AG10803 (cell line): Measurements from ENCODE around the gene CACNA2D1.

Source experiments
- DNase-seq: peaks from one replicate; pipeline ENCODE4 v3.0.0; 2010; ENCODE audit warnings: low read depth
- H3K4me3 ChIP-seq: 2 replicates; pipeline ENCODE4 v1.5.1; 2011; ENCODE audit warnings: mild to moderate bottlenecking, low read length, control low read depth
- TF ChIP-seq, protein P1 (sequence below): conservative IDR thresholded peaks from 2 replicates; pipeline ENCODE4 v1.5.1; 2011; ENCODE audit warnings: mild to moderate bottlenecking, low read length, control low read depth, inconsistent platforms

Gene CACNA2D1

DNA sequence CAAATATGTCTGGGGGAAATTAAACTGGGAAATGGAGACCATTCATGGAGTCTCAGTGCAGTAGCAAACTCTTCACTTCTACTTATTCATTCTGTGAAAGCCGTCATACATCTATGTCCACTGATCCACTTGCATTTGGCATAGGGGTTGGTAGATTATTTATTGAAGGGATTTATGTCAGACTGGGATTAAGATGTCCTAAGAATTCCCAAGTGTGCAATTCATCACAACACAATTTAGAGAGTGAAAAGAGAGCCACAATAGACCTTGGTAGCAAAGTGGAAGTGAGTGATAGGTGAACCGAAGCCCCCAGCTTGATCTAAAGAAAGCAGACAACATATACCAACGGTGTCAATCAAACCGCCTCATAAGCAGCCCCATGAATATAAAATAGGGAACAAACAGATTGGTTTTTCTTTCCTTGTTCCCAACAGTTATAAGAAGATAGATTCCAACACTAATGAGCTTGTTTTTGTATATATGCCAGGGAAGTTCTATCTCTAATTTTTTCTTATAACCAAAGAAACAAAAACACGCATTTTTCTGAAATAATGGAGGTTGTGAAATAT is 234.3 kb downstream of the CACNA2D1 start:
- no peak overlapping the region for H3K4me3 ChIP-seq
- TF ChIP-seq, protein P1, sequence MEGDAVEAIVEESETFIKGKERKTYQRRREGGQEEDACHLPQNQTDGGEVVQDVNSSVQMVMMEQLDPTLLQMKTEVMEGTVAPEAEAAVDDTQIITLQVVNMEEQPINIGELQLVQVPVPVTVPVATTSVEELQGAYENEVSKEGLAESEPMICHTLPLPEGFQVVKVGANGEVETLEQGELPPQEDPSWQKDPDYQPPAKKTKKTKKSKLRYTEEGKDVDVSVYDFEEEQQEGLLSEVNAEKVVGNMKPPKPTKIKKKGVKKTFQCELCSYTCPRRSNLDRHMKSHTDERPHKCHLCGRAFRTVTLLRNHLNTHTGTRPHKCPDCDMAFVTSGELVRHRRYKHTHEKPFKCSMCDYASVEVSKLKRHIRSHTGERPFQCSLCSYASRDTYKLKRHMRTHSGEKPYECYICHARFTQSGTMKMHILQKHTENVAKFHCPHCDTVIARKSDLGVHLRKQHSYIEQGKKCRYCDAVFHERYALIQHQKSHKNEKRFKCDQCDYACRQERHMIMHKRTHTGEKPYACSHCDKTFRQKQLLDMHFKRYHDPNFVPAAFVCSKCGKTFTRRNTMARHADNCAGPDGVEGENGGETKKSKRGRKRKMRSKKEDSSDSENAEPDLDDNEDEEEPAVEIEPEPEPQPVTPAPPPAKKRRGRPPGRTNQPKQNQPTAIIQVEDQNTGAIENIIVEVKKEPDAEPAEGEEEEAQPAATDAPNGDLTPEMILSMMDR: no peak
- peak; percentile 39 for DNase-seq

DNA sequence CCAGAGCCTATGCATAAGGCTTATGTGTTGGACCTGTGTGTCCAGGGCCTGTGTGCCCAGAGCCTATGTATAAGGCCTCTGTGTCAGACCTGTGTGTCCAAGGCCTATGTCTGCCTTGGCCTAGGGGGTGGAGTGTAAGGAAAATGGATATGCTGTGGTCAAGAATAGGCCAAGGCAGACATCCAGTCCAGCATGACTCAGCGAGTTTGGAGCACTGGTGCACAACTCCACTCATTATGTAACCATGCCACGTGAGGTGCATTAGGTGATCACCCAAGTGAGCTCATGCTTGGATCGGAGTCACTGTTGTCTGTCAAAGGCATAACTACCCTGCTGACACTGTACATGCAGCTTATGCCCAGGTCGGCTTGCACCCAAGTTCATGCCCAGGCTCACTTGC is 238.9 kb downstream of the CACNA2D1 start:
- DNase-seq: peak; percentile 73
- no peak overlapping the region for H3K4me3 ChIP-seq
- TF ChIP-seq, protein P1: no peak

DNA sequence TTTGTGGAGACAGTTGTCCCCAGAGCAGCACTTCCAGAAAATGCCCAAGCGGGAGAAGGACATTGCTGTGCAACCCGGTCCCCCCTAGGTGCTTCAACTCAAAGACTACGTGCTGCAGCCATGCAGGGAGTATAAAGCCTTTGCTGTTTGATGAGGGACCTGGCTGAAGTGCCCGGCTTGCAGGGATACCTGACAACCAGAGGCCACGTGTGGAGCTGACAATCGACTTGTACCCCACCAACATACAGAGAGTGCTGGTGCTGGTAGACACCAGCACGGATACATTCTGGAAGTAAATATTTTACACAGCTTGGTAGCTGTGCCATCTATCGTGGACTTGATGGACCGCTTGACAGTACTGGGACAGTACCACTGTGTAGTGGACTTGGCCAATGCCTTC is 240.6 kb downstream of the CACNA2D1 start:
- no peak overlapping the region for H3K4me3 ChIP-seq
- no peak for DNase-seq
- TF ChIP-seq, protein P1: no peak

DNA sequence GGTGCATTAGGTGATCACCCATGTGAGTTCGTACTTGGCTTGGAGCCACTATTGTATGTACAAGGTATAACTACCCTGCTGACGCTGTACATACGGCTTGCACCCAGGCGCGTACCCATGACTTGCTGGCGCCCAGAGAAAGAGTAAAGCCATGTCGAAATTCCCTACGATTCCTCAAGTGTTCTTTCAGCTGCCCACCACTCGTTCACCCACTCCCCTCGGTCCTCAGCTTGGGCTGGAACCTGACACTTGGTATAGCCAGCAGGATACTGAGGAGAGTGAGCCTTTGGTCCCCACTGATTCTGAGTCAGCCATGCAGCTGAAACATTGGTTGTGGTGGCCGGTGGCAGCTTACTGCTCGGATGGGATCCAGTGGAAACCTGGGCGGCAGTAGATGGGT is 241.5 kb downstream of the CACNA2D1 start:
- DNase-seq: no peak
- TF ChIP-seq, protein P1: no peak
- no peak overlapping the region for H3K4me3 ChIP-seq

DNA sequence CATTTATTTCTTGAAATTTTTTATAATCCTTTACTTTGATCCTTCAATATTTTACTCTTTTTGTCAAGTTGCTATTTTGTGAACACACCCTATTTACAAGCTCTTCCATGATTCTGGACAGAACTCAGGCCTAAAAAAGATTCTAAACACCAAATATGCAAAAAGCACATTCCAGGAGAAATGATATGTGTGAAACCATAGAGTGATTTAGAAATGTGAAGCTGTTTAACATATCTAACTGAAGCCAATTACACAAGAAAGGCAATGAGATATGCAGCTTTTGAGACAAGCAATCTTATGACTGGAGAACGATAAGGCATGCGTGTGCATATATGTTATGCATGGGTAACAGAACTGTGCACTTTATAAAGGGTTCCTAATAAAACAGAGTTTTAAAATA is 243.0 kb downstream of the CACNA2D1 start:
- peak; percentile 11 for DNase-seq
- TF ChIP-seq, protein P1: no peak
- no peak overlapping the region for H3K4me3 ChIP-seq

DNA sequence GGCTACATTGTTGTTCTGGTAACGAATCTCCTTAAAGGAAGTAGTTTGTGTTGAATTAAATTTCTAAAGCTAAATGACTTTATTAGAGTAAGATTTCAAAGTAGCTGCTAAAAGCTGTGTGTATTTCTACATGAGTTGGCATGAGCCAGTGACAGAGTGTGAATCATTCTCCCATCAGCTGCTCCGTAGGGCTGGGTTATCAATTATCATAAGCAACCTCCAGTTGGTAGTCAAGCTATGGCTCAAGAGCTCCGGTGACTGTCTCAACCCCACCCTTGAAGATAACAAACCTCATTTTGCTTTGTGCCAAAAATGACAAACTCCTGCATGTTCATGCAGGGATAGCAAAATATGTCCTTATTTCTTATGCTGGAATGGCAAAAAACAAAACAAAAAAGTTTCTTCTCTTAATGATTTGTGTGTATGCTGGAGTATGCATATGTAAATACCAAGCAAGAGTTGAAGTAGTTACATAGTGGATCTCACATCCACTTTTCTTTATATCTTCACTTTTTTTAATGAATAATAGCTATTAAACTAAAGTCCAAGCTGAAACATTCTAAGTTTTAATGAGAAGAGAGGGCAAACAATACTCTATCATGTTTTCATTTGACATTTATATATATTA is 249.4 kb downstream of the CACNA2D1 start:
- TF ChIP-seq, protein P1: no peak
- DNase-seq: peak; percentile 51
- no peak overlapping the region for H3K4me3 ChIP-seq

DNA sequence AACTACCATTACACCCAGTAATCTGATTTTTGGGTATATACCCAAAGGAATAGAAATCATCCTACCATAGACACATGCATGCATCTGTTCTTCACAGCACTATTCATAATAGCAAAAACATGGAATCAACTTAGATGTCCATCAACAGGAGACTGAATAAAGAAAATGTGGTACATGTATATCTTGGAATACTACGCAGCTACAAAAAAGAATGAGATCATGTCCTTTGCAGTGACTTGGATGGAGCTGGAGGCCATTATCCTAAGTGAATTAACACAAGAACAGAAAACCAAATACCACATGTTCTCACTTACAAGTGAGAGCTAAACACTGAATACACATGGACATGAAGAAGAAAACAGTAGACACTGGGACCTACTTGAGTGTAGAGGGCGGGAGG is 254.9 kb downstream of the CACNA2D1 start:
- TF ChIP-seq, protein P1: no peak
- no peak for DNase-seq
- no peak overlapping the region for H3K4me3 ChIP-seq
